BLaER1 treated with 17β-estradiol and CSF1 and Interleukin-3, amounts not matched to agents 10 nM and 100 nM (cell line): Measurements from ENCODE around the gene ISG15.
"Not testable (repeated sequence)": the region's sequence is repeated elsewhere in the genome, so short reads cannot be mapped to it uniquely, and the experiment has no call there.

Source experiments
- H3K27ac ChIP-seq, 11 experiments: shearing (Covaris generic); formaldehyde crosslinking; 2 replicates each; pipeline ENCODE4 v1.8.1; 2022
- H3K27me3 ChIP-seq, 11 experiments: shearing (Covaris generic); formaldehyde crosslinking; 2 replicates each; pipeline ENCODE4 v1.8.1; 2022
- H3K36me3 ChIP-seq, 11 experiments: shearing (Covaris generic); formaldehyde crosslinking; 2 replicates each; pipeline ENCODE4 v1.8.1; 2022
- H3K4me1 ChIP-seq, 10 experiments: shearing (Covaris generic); formaldehyde crosslinking; 2 replicates each; pipeline ENCODE4 v1.8.1; 2022
- H3K4me2 ChIP-seq, 11 experiments: shearing (Covaris generic); formaldehyde crosslinking; 2 replicates each; pipeline ENCODE4 v1.8.1; 2022
- H3K4me3 ChIP-seq, 10 experiments: shearing (Covaris generic); formaldehyde crosslinking; 2 replicates each; pipeline ENCODE4 v1.8.1; 2022
- H3K9ac ChIP-seq, 11 experiments: shearing (Covaris generic); formaldehyde crosslinking; 2 replicates each; pipeline ENCODE4 v1.8.1; 2022
- H3K9me3 ChIP-seq, 11 experiments: shearing (Covaris generic); formaldehyde crosslinking; replicated peaks in 1 of 11; 2 replicates each; pipeline ENCODE4 v1.8.1; 2022
- H4K20me1 ChIP-seq, 11 experiments: shearing (Covaris generic); formaldehyde crosslinking; 2 replicates each; pipeline ENCODE4 v1.8.1; 2022
- Cebpa-rat ChIP-seq, 11 experiments: shearing (Covaris generic); IDR thresholded peaks; 2 replicates each; pipeline ENCODE4 v1.8.1; 2022

The ISG15 gene

GRCh38 chr1:1006305-1007159, 6.8 kb upstream of the ISG15 start:
- Histone ChIP-seq H3K4me3 (no peak overlapping the region), H4K20me1 (peaks cover 0 to 40% (median 2%) of the 10 kb centered on the region in 11 experiments; a peak in 8 of 22 replicates), H3K36me3 (no peaks in the 10 kb centered on the region), H3K4me2 (0 out of 22 replicates have a peak overlapping the region, but pooled peaks of 1 of the 11 experiments have one; percentile 80), H3K4me1 (peaks cover 28 to 50% (median 36%) of the 10 kb centered on the region in 10 experiments), H3K27ac (no peak overlapping the region), H3K9me3 (peaks cover 0 to 6% (median 0%) of the 10 kb centered on the region in 11 experiments; a peak in 3 of 22 replicates), H3K9ac (no peak overlapping the region), H3K27me3 (peaks cover 19 to 49% (median 33%) of the 10 kb centered on the region in 11 experiments)
- no peak for TF ChIP-seq Cebpa-rat (IDR thresholded peaks at IDR 0.05)

GRCh38 chr1:1010131-1010530, 3.2 kb upstream of the ISG15 start:
- not testable (repeated sequence) for H3K9ac ChIP-seq, H3K27ac ChIP-seq, H3K4me2 ChIP-seq, H3K4me3 ChIP-seq, H3K36me3 ChIP-seq, H4K20me1 ChIP-seq, H3K9me3 ChIP-seq
- Histone ChIP-seq H3K4me1 (peaks cover 34 to 48% (median 40%) of the 10 kb centered on the region in 10 experiments), H3K27me3 (peaks cover 0 to 15% (median 4%) of the 10 kb centered on the region in 11 experiments; a peak in 8 of 22 replicates)

- Histone ChIP-seq H3K36me3 (no peaks in the 10 kb centered on the region), H3K4me3 (no peak overlapping the region), H3K27ac (no peak overlapping the region; a peak in 1 of 22 replicates), H3K9me3 (peaks cover 0 to 6% (median 0%) of the 10 kb centered on the region in 11 experiments; a peak in 3 of 22 replicates), H3K9ac (no peak overlapping the region), H4K20me1 (no peaks in the 10 kb centered on the region), H3K4me2 (0 out of 22 replicates have a peak overlapping the region, but pooled peaks of 3 of the 11 experiments have one; percentile 10 to 99 (median 18)), H3K27me3 (peaks cover 0 to 12% (median 0%) of the 10 kb centered on the region in 11 experiments; a peak in 5 of 22 replicates), H3K4me1 (peaks cover 29 to 46% (median 41%) of the 10 kb centered on the region in 10 experiments)
- no peak for TF ChIP-seq Cebpa-rat (IDR thresholded peaks at IDR 0.05)
Measured at GRCh38 chr1:1011396-1011949, 1.8 kb upstream of the ISG15 start.

GRCh38 chr1:1012736-1013104, 577 bp upstream of the ISG15 start:
- Histone ChIP-seq H3K4me2 (peak overlapping the region; percentile 94 to 99 (median 97)), H3K9ac (peak overlapping the region; percentile 54 to 82 (median 77); a peak in 21 of 22 replicates), H3K4me3 (peak overlapping the region; percentile 63 to 81 (median 68)), H3K27ac (peak overlapping the region; percentile 3 to 84 (median 78); a peak in 19 of 22 replicates), H3K4me1 (peaks cover 29 to 48% (median 41%) of the 10 kb centered on the region in 10 experiments), H3K27me3 (peaks cover 0 to 12% (median 0%) of the 10 kb centered on the region in 11 experiments; a peak in 5 of 22 replicates)
- not testable (repeated sequence) for H3K9me3 ChIP-seq, H3K36me3 ChIP-seq, H4K20me1 ChIP-seq

GRCh38 chr1:1013922-1014648, 788 bp downstream of the ISG15 start:
- Histone ChIP-seq H3K4me2 (peak overlapping the region; percentile 94 to 99 (median 97)), H4K20me1 (no peaks in the 10 kb centered on the region), H3K9me3 (peaks cover 0 to 6% (median 0%) of the 10 kb centered on the region in 11 experiments; a peak in 3 of 22 replicates), H3K27ac (peak overlapping the region; percentile 36 to 84 (median 78); a peak in 20 of 22 replicates), H3K27me3 (peaks cover 0 to 12% (median 0%) of the 10 kb centered on the region in 11 experiments; a peak in 5 of 22 replicates), H3K4me1 (peaks cover 29 to 46% (median 39%) of the 10 kb centered on the region in 10 experiments), H3K36me3 (no peaks in the 10 kb centered on the region), H3K9ac (peak overlapping the region; percentile 70 to 82 (median 79)), H3K4me3 (peak overlapping the region; percentile 63 to 81 (median 68))
- TF ChIP-seq Cebpa-rat (IDR thresholded peaks at IDR 0.05), result no peak

GRCh38 chr1:1014799-1015681, 1.7 kb downstream of the ISG15 start:
- Histone ChIP-seq H3K4me2 (peak overlapping the region; percentile 94 to 99 (median 97)), H3K36me3 (no peaks in the 10 kb centered on the region), H3K4me1 (peaks cover 29 to 44% (median 35%) of the 10 kb centered on the region in 10 experiments), H3K27ac (peak overlapping the region in 10 of 11 experiments; percentile 43 to 84 (median 78); a peak in 18 of 22 replicates), H3K9ac (peak overlapping the region; percentile 70 to 82 (median 79); a peak in 21 of 22 replicates), H4K20me1 (no peaks in the 10 kb centered on the region), H3K27me3 (peaks cover 0 to 13% (median under 1%) of the 10 kb centered on the region in 11 experiments; a peak in 9 of 22 replicates), H3K9me3 (peaks cover 0 to 1% (median 0%) of the 10 kb centered on the region in 11 experiments; a peak in 2 of 22 replicates), H3K4me3 (peak overlapping the region; percentile 63 to 81 (median 68); a peak in 18 of 20 replicates)
- TF ChIP-seq Cebpa-rat (IDR thresholded peaks at IDR 0.05), result no peak

- H3K27ac ChIP-seq, H3K9me3 ChIP-seq, H3K9ac ChIP-seq, H3K4me3 ChIP-seq, H3K36me3 ChIP-seq: not testable (repeated sequence)
- H3K4me2 ChIP-seq, result 0 out of 22 replicates have a peak overlapping the region, but pooled peaks of 1 of the 11 experiments have one; percentile 7
- H3K27me3 ChIP-seq, result peaks cover 1 to 23% (median 14%) of the 10 kb centered on the region in 11 experiments; a peak in 18 of 22 replicates
- H4K20me1 ChIP-seq, result peaks cover 0 to 18% (median 10%) of the 10 kb centered on the region in 11 experiments; a peak in 15 of 22 replicates
- peaks cover 42 to 57% (median 48%) of the 10 kb centered on the region in 10 experiments for H3K4me1 ChIP-seq
Measured at GRCh38 chr1:1017397-1018320, 4.4 kb downstream of the ISG15 start.

GRCh38 chr1:1018321-1018685, 5.0 kb downstream of the ISG15 start:
- not testable (repeated sequence) for H3K9ac ChIP-seq, H3K4me2 ChIP-seq, H3K9me3 ChIP-seq, H3K4me3 ChIP-seq, H3K27ac ChIP-seq, H3K36me3 ChIP-seq
- Histone ChIP-seq H3K4me1 (peaks cover 46 to 61% (median 52%) of the 10 kb centered on the region in 10 experiments), H4K20me1 (peaks cover 0 to 25% (median 10%) of the 10 kb centered on the region in 11 experiments; a peak in 15 of 22 replicates), H3K27me3 (peaks cover 3 to 25% (median 14%) of the 10 kb centered on the region in 11 experiments; a peak in 18 of 22 replicates)
